ENCODE measurements around the gene NPHP4.

DNA sequence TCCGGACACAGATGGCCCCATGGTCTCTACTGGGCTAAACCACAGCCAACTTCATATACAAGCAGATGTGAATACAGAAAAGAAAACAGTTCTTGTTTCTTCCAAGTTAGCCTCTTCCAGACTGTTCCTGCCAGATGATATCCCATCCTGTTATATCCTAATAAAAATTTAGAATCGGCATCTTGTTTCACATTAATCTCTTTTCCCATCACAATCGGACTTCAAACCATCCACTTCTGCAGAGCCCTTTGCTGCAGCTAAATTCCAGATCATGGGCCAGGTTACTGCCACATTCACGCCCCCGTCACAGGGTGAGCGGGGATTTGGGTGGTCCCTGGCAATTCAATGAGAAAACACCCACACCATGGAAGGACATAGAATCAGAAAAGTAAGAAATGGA is 57.2 kb downstream of the NPHP4 start:
- TF ChIP-seq, protein P1, sequence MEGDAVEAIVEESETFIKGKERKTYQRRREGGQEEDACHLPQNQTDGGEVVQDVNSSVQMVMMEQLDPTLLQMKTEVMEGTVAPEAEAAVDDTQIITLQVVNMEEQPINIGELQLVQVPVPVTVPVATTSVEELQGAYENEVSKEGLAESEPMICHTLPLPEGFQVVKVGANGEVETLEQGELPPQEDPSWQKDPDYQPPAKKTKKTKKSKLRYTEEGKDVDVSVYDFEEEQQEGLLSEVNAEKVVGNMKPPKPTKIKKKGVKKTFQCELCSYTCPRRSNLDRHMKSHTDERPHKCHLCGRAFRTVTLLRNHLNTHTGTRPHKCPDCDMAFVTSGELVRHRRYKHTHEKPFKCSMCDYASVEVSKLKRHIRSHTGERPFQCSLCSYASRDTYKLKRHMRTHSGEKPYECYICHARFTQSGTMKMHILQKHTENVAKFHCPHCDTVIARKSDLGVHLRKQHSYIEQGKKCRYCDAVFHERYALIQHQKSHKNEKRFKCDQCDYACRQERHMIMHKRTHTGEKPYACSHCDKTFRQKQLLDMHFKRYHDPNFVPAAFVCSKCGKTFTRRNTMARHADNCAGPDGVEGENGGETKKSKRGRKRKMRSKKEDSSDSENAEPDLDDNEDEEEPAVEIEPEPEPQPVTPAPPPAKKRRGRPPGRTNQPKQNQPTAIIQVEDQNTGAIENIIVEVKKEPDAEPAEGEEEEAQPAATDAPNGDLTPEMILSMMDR (IDR thresholded peaks at IDR 0.05; ENCODE audit: extremely low read depth in 1 of 2, insufficient read depth in 1 of 2, low read depth in 1 of 2, low read length in 2 of 2): no peak
- TF ChIP-seq POLR2AphosphoS5 (IDR thresholded peaks at IDR 0.05; ENCODE audit: insufficient read depth, low read depth, low read length): no peak
- no peak for TF ChIP-seq POLR2A (IDR thresholded peaks at IDR 0.05; ENCODE audit: low read depth, low read length)

Measured in endothelial cell of umbilical vein (primary cell).